Gastrocnemius medialis (tissue), 4 donors: ENCODE results near the gene GRIFIN. TPM values are rescaled to one million over a fixed set of nuclear protein-coding genes. Genes with fewer than 3 reads are reported as not detected.

Experiments used
- ATAC-seq, 2 donors: fragments of 150-250 bp; one replicate each; pipeline ENCODE4 v1.9.1; 2016
- DNase-seq, 2 donors: peaks; one replicate each; pipeline ENCODE4 v3.0.0-alpha.2; 2019
- H3K27ac ChIP-seq, 4 donors: fragments of 200-600 bp; sonication (generic); 1 replicate in 1 of 4; 2 replicates in 3 of 4; pipeline ENCODE4 v1.5.1; 2016 to 2018; ENCODE audit warnings: mild to moderate bottlenecking in 2 of 4, moderate library complexity in 1 of 4
- H3K27me3 ChIP-seq, 3 donors: fragments of 200-600 bp; sonication (generic) in 2 of 3; 1 replicate in 1 of 3; 2 replicates in 2 of 3; pipeline versions ENCODE4 v1.5.1 to v1.6.0; 2016 to 2019; ENCODE audit warnings: mild to moderate bottlenecking in 1 of 3, moderate library complexity in 1 of 3
- H3K36me3 ChIP-seq, 2 donors: fragments of 200-600 bp; sonication (generic) in 1 of 2; one replicate each; pipeline ENCODE4 v1.5.1; 2017 to 2018
- H3K4me1 ChIP-seq, 2 donors: fragments of 200-600 bp; sonication (generic) in 1 of 2; one replicate each; pipeline ENCODE4 v1.5.1; 2016 to 2017; ENCODE audit warnings: mild to moderate bottlenecking in 2 of 2
- H3K4me3 ChIP-seq, 4 donors: fragments of 200-600 bp; sonication (generic) in 3 of 4; 1 replicate in 1 of 4; 2 replicates in 3 of 4; pipeline ENCODE4 v1.5.1; 2016 to 2019; ENCODE audit warnings: mild to moderate bottlenecking in 2 of 4
- H3K9me3 ChIP-seq, 3 donors: fragments of 200-600 bp; sonication (generic) in 2 of 3; 1 replicate in 1 of 3; 2 replicates in 2 of 3; pipeline ENCODE4 v1.5.1; 2016 to 2019
- POLR2A ChIP-seq, 2 donors: fragments of 450-650 bp; IDR thresholded peaks; one replicate each; pipeline ENCODE4 v1.6.1; 2017; ENCODE audit warnings: antibody characterized with exemption in 2 of 2, mild to moderate bottlenecking in 2 of 2, moderate library complexity in 2 of 2
- in situ Hi-C, 4 donors: fragments of 200-750 bp; cut with MboI; loops; one replicate each; pipeline versions ENCODE4 v1.15.0 to v1.8.0; 2017; ENCODE audit warnings: low sequenced_read_pairs in 4 of 4
- intact Hi-C: fragments of 100-400 bp; cut with DNase I; formaldehyde crosslinking; loops from one replicate; pipeline ENCODE4 v1.15.1; 2023; ENCODE audit warnings: low total_unique reads
- total RNA-seq, 4 donors: library from RNA; depleted of rRNA; stranded (reverse); fragments of >200 nt; gene quantifications; one replicate each; pipeline versions ENCODE4 v1.1.0 to v1.2.3, GENCODE V29; 2016
- TF ChIP-seq, protein P1 (sequence below), 5 experiments: fragments of 450-650 bp in 3 of 5; fragments of 200-600 bp in 2 of 5; sonication (generic) in 2 of 5; IDR thresholded peaks in 4 of 5; conservative IDR thresholded peaks in 1 of 5; 1 replicate in 4 of 5; 2 replicates in 1 of 5; pipeline ENCODE4 v1.5.1; 2016 to 2019; ENCODE audit warnings: antibody characterized with exemption in 5 of 5, mild to moderate bottlenecking in 3 of 5, moderate library complexity in 3 of 5

The GRIFIN gene
- total RNA-seq, 4 donors from 2014 or later, result not detected

DNA sequence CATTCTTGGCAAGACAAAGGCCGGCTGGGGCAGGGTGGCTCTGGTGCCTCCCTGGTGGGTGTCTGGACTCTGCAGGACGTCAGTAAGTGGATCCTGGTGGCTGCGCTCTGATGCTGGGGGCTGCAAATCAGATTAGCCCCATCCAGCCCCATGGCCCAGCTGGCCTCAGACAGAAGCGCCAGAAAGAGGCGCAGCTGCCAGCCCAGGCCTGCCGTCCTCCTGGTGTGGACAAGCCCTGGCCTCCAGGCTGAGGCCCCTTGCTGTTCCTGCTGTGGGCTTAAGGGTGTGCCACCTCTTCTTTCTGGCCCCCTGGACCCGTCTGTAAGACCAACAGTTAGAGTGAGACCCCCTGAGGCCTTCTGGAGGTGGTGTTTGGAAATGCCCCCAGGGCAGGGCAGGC is 37.5 kb upstream of the GRIFIN start:
- no peak overlapping the region for H3K4me3 ChIP-seq
- DNase-seq (no peak), ATAC-seq (no peak)
- no peaks in the 10 kb centered on the region for H3K27me3 ChIP-seq
- H3K9me3 ChIP-seq, result no peaks in the 10 kb centered on the region
- in situ Hi-C loops, result no loop called here
- TF ChIP-seq, protein P1, sequence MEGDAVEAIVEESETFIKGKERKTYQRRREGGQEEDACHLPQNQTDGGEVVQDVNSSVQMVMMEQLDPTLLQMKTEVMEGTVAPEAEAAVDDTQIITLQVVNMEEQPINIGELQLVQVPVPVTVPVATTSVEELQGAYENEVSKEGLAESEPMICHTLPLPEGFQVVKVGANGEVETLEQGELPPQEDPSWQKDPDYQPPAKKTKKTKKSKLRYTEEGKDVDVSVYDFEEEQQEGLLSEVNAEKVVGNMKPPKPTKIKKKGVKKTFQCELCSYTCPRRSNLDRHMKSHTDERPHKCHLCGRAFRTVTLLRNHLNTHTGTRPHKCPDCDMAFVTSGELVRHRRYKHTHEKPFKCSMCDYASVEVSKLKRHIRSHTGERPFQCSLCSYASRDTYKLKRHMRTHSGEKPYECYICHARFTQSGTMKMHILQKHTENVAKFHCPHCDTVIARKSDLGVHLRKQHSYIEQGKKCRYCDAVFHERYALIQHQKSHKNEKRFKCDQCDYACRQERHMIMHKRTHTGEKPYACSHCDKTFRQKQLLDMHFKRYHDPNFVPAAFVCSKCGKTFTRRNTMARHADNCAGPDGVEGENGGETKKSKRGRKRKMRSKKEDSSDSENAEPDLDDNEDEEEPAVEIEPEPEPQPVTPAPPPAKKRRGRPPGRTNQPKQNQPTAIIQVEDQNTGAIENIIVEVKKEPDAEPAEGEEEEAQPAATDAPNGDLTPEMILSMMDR (IDR thresholded peaks at IDR 0.05 in 4 of 5, conservative IDR thresholded peaks at IDR 0.05 in 1 of 5), result no peak
- peaks cover 8 to 12% of the 10 kb centered on the region in 2 donors for H3K4me1 ChIP-seq
- intact Hi-C loops, result no loop called here
- no peak overlapping the region for H3K27ac ChIP-seq
- no peaks in the 10 kb centered on the region for H3K36me3 ChIP-seq

DNA sequence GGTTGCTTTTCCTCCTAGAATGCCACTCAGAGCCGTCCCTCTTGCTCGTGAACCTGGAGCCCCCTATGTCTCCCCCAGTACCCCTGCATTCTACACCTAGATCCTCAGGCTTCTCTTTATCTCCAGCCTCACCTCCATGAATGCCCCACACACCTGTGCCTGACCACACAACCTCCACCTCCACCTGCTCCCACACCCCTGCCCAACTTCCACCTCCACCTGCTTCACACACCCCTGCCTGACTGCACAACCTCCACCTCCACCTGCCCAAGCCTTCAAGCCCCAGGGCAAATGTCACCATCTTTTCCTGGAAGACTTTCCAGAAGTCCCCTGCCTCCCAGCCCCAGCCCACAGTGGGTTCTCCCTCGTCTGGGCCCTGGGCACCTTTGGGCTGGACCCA is 36.5 kb upstream of the GRIFIN start:
- Histone ChIP-seq H3K36me3 (no peaks in the 10 kb centered on the region), H3K4me3 (no peak overlapping the region), H3K27me3 (no peaks in the 10 kb centered on the region), H3K27ac (no peak overlapping the region), H3K9me3 (no peaks in the 10 kb centered on the region), H3K4me1 (peaks cover 18 to 22% of the 10 kb centered on the region in 2 donors)
- TF ChIP-seq, protein P1 (IDR thresholded peaks at IDR 0.05 in 4 of 5, conservative IDR thresholded peaks at IDR 0.05 in 1 of 5), result no peak
- no peak for TF ChIP-seq POLR2A (IDR thresholded peaks at IDR 0.05)
- in situ Hi-C loops (no loop called here), intact Hi-C loops (no loop called here)
- no peak for ATAC-seq
- no peak for DNase-seq

DNA sequence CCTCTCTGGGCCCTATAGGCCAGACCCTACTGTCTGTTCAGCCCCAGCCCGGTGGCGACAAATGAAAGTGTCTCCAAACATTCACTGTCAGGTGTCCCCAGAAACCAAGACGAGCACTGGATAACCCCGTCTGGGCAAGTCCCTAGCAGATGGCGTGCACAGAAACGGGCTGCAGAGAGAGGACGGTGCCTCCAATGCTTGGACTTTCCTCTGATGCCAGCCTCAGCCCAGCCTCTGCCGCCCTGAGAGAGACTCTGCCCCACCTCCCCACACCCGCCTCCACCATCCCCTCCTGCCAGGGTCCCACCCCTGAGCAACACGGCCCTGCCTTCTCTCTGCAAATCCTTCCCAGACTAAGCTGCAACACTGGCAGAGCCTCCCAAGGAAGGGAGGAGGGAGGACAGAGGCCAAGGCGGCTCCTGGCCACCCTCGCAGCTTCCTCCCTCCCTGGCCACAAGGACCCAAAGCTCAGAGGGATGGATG is 36.0 kb upstream of the GRIFIN start:
- in situ Hi-C loops, result no loop called here
- H3K27ac ChIP-seq, result no peak overlapping the region

DNA sequence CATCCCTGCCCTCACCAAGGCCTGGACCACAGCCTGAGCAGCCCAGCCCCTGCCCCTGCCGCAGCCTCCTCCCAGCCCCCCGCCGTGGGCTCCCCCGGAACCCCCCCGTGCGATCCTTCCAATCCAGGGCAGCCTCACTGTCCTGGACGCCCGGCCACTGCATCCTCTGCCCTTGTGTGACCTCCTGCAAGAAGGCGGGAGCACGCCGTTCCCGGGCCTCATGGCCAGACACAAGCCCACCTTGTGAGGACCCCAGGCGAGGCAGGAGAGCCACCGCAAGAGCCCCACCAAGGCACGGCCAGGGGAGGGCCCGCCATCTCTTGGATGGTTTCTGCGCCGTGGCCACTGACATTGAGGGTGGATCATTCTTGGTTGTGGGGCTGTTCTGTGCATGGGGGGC is 35.6 kb upstream of the GRIFIN start:
- ATAC-seq, result no peak
- H3K27me3 ChIP-seq, result no peaks in the 10 kb centered on the region

More for the DNA sequence above, 36.0 kb upstream of the GRIFIN start:
- peaks cover 20 to 25% of the 10 kb centered on the region in 2 donors for H3K4me1 ChIP-seq
- no peaks in the 10 kb centered on the region for H3K27me3 ChIP-seq
- intact Hi-C loops, result no loop called here
- TF ChIP-seq, protein P1 (IDR thresholded peaks at IDR 0.05 in 4 of 5, conservative IDR thresholded peaks at IDR 0.05 in 1 of 5), result no peak
- TF ChIP-seq POLR2A (IDR thresholded peaks at IDR 0.05), result no peak
- H3K4me3 ChIP-seq, result no peak overlapping the region
- no peaks in the 10 kb centered on the region for H3K9me3 ChIP-seq
- H3K36me3 ChIP-seq, result no peaks in the 10 kb centered on the region
- DNase-seq (no peak), ATAC-seq (no peak)

More for the DNA sequence above, 35.6 kb upstream of the GRIFIN start:
- H3K27ac ChIP-seq, result no peak overlapping the region
- peaks cover 20 to 25% of the 10 kb centered on the region in 2 donors for H3K4me1 ChIP-seq
- H3K4me3 ChIP-seq, result no peak overlapping the region
- in situ Hi-C loops, result no loop called here
- no peak for TF ChIP-seq POLR2A (IDR thresholded peaks at IDR 0.05)
- TF ChIP-seq, protein P1 (IDR thresholded peaks at IDR 0.05 in 4 of 5, conservative IDR thresholded peaks at IDR 0.05 in 1 of 5), result no peak
- DNase-seq, result no peak
- no peaks in the 10 kb centered on the region for H3K9me3 ChIP-seq
- H3K36me3 ChIP-seq, result no peaks in the 10 kb centered on the region
- intact Hi-C loops, result no loop called here
